ENCODE data around the gene PXDC1.

Gene PXDC1

GRCh38 chr6:3744211-3744900, 7.2 kb downstream of the PXDC1 start:
- no peaks in the 10 kb centered on the region for H3K79me2 ChIP-seq (ENCODE audit: insufficient read depth, low read depth)
- no peak overlapping the region for H3K4me3 ChIP-seq (IDR thresholded peaks at IDR 0.05; ENCODE audit: insufficient read depth, low read depth, low read length)
- H2AFZ ChIP-seq (ENCODE audit: low read depth), result no peak overlapping the region
- H4K20me1 ChIP-seq (ENCODE audit: insufficient read depth), result no peaks in the 10 kb centered on the region
- no peak overlapping the region for H3K4me2 ChIP-seq
- peaks cover 13% of the 10 kb centered on the region for H3K4me1 ChIP-seq (ENCODE audit: low read depth, poor library complexity, severe bottlenecking)
- TF ChIP-seq CTCF (conservative IDR thresholded peaks at IDR 0.05; ENCODE audit: low read depth, low read length), result no peak
- H3K36me3 ChIP-seq (ENCODE audit: insufficient read depth), result no peaks in the 10 kb centered on the region
- H3K9ac ChIP-seq, result no peak overlapping the region
- no peak overlapping the region for H3K27ac ChIP-seq
- H3K27me3 ChIP-seq (ENCODE audit: insufficient read depth, low read depth), result no peaks in the 10 kb centered on the region

DNA sequence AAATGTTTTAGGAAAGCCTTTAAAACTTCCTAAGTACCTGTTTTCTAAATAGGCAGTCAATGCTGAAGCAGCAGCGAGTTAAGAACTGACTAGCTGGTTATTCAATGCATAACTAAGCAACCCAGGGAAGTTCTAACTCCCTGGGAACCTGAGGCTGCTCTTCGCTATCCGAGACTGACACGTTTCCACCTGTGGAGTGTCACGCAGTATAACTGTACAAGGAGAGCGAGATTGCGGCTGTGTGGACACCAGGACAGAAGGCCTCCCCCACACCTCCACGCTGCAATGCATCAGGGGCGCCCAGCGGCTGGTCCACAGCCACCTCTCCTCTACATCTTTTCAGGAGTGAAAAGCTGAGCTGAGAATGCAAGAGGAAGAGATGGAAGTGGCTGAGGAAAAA, 8.0 kb downstream of the PXDC1 start:
- H2AFZ ChIP-seq (ENCODE audit: low read depth), result no peak overlapping the region
- H3K4me1 ChIP-seq (ENCODE audit: low read depth, poor library complexity, severe bottlenecking), result peaks cover 13% of the 10 kb centered on the region
- H4K20me1 ChIP-seq (ENCODE audit: insufficient read depth), result no peaks in the 10 kb centered on the region
- H3K4me2 ChIP-seq, result no peak overlapping the region
- no peak for TF ChIP-seq CTCF (conservative IDR thresholded peaks at IDR 0.05; ENCODE audit: low read depth, low read length)
- H3K27ac ChIP-seq, result no peak overlapping the region
- no peaks in the 10 kb centered on the region for H3K79me2 ChIP-seq (ENCODE audit: insufficient read depth, low read depth)
- H3K4me3 ChIP-seq (IDR thresholded peaks at IDR 0.05; ENCODE audit: insufficient read depth, low read depth, low read length), result no peak overlapping the region
- H3K27me3 ChIP-seq (ENCODE audit: insufficient read depth, low read depth), result no peaks in the 10 kb centered on the region
- no peak overlapping the region for H3K9ac ChIP-seq
- H3K36me3 ChIP-seq (ENCODE audit: insufficient read depth), result no peaks in the 10 kb centered on the region

DNA sequence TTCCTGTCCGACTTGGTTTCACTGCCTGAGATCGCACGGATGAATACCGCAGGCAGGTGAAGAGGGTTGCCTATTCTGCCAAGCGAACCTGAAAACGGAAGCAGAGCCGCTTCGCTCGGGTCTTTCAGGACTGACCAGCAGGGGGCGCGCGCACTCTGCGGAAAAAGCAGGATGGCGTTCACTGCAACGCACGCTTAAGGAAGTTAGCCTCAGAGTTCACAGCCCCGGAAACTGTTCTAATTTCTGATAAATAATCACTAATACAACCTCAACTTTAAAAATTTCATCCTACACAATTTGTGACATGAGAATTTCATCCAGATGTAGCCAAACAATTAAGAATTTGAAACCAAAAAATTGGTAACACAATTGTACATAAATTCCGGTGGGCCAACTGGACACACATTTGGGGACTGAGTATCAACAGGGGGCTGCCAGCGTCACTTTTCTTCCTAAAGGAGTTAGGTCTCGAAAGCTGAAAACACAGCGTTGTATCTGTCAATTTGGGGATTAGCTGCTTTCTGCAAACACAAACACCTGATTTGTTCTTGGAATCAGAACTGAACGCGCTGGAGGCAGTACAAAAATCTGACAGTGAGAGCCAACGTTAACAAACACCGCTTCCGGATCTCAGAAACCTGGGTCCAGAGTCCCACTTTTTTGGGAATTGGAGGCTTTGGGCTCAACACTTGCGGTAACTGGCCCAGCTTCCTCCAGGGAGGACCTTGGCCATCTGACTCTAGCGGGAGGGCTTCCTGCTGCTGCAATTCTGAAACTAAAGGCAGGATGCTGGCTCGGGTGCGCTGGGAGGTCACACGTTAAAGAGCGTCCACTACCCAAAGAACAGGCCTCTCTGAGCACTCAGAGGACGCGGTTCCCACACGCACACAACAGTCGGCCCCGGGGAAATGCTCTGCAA, 8.8 kb downstream of the PXDC1 start:
- TF ChIP-seq CTCF (conservative IDR thresholded peaks at IDR 0.05; ENCODE audit: low read depth, low read length), result peak; percentile 95
- Histone ChIP-seq H3K27ac (no peak overlapping the region), H3K4me3 (IDR thresholded peaks at IDR 0.05; ENCODE audit: insufficient read depth, low read depth, low read length) (no peak overlapping the region), H3K36me3 (ENCODE audit: insufficient read depth) (no peaks in the 10 kb centered on the region), H3K9ac (no peak overlapping the region), H2AFZ (ENCODE audit: low read depth) (peak overlapping the region; percentile 97), H3K4me2 (peak overlapping the region; percentile 26), H3K4me1 (ENCODE audit: low read depth, poor library complexity, severe bottlenecking) (peaks cover 13% of the 10 kb centered on the region), H4K20me1 (ENCODE audit: insufficient read depth) (no peaks in the 10 kb centered on the region), H3K27me3 (ENCODE audit: insufficient read depth, low read depth) (no peaks in the 10 kb centered on the region), H3K79me2 (ENCODE audit: insufficient read depth, low read depth) (no peaks in the 10 kb centered on the region)

GRCh38 chr6:3742076-3742425, 9.5 kb downstream of the PXDC1 start:
- Histone ChIP-seq H3K36me3 (ENCODE audit: insufficient read depth) (no peaks in the 10 kb centered on the region), H3K27ac (no peak overlapping the region), H3K9ac (no peak overlapping the region), H4K20me1 (ENCODE audit: insufficient read depth) (no peaks in the 10 kb centered on the region), H3K27me3 (ENCODE audit: insufficient read depth, low read depth) (no peaks in the 10 kb centered on the region), H3K4me1 (ENCODE audit: low read depth, poor library complexity, severe bottlenecking) (peaks cover 13% of the 10 kb centered on the region), H3K79me2 (ENCODE audit: insufficient read depth, low read depth) (no peaks in the 10 kb centered on the region), H3K4me2 (peak overlapping the region; percentile 26), H3K4me3 (IDR thresholded peaks at IDR 0.05; ENCODE audit: insufficient read depth, low read depth, low read length) (no peak overlapping the region), H2AFZ (ENCODE audit: low read depth) (peak overlapping the region; percentile 97; the same call in 1 of the 2 replicates)
- TF ChIP-seq CTCF (conservative IDR thresholded peaks at IDR 0.05; ENCODE audit: low read depth, low read length), result no peak

Data from KMS-11 (cell line).